Measurements from ENCODE around the gene ZNF296. TPM values are rescaled to one million over a fixed set of nuclear protein-coding genes. Genes with fewer than 3 reads are reported as not detected.

ZNF296 gene
- total RNA-seq, 6 experiments from 2014 or later, result 0.16 to 0.47 (median 0.35) TPM; not detected in 1

GRCh38 chr19:45059258-45059965, 16.9 kb downstream of the ZNF296 start:
- Histone ChIP-seq H3K4me3 (no peak overlapping the region), H3K9me3 (no peaks in the 10 kb centered on the region), H3K27ac (no peak overlapping the region), H3K27me3 (no peaks in the 10 kb centered on the region), H3K4me1 (no peaks in the 10 kb centered on the region), H3K36me3 (peaks cover 25 to 96% (median 49%) of the 10 kb centered on the region in 4 donors)
- 40% methylated on average over 3 of the region's 16 CpGs for WGBS (ENCODE audit: insufficient coverage, low coverage, low lambda C conversion rate, missing lambda C conversion rate)
- ATAC-seq (peak; percentile 78 to 94 (median 88)), DNase-seq (peak; percentile 73 to 80 (median 74))
- intact Hi-C loops (cut with DNase I), result loop anchor here in 1 of 2 donors (5.0 kb wide), 1 partner anchor 37 kb away; no protein-coding TSS in a partner anchor
- TF ChIP-seq CTCF (IDR thresholded peaks at IDR 0.05), result peak; percentile 86 to 93 (median 89)
- no peak for TF ChIP-seq POLR2A (IDR thresholded peaks at IDR 0.05)

GRCh38 chr19:45058622-45059159, 17.6 kb downstream of the ZNF296 start:
- Histone ChIP-seq H3K27ac (no peak overlapping the region), H3K36me3 (peaks cover 25 to 96% (median 48%) of the 10 kb centered on the region in 4 donors), H3K27me3 (no peaks in the 10 kb centered on the region), H3K9me3 (no peaks in the 10 kb centered on the region), H3K4me3 (no peak overlapping the region), H3K4me1 (no peaks in the 10 kb centered on the region)
- 82% methylated on average over 14 of the region's 14 CpGs for WGBS (ENCODE audit: insufficient coverage, low coverage, low lambda C conversion rate, missing lambda C conversion rate)
- DNase-seq (no peak), ATAC-seq (peak in 1 of 4 donors; percentile 20)
- TF ChIP-seq POLR2A (IDR thresholded peaks at IDR 0.05) (no peak), CTCF (IDR thresholded peaks at IDR 0.05) (no peak)
- intact Hi-C loops (cut with DNase I), result loop anchor here in 1 of 2 donors (5.0 kb wide), 1 partner anchor 36 kb away; no protein-coding TSS in a partner anchor

- TF ChIP-seq CTCF (IDR thresholded peaks at IDR 0.05), result no peak
- TF ChIP-seq POLR2A (IDR thresholded peaks at IDR 0.05), result no peak
- no peaks in the 10 kb centered on the region for H3K4me1 ChIP-seq
- no peaks in the 10 kb centered on the region for H3K9me3 ChIP-seq
- H3K4me3 ChIP-seq, result no peak overlapping the region
- intact Hi-C loops (cut with DNase I), result loop anchor here in 1 of 2 donors (5.0 kb wide), 1 partner anchor 35 kb away; no protein-coding TSS in a partner anchor
- ATAC-seq, result peak in 1 of 4 donors; percentile 9
- H3K27me3 ChIP-seq, result no peaks in the 10 kb centered on the region
- H3K36me3 ChIP-seq, result peaks cover 24 to 92% (median 51%) of the 10 kb centered on the region in 4 donors
- no peak overlapping the region for H3K27ac ChIP-seq
- DNase-seq, result no peak
- WGBS (ENCODE audit: insufficient coverage, low coverage, low lambda C conversion rate, missing lambda C conversion rate), result 100% methylated on average over 1 of the region's 9 CpGs
Observed at GRCh38 chr19:45057444-45057843, 18.8 kb downstream of the ZNF296 start.

- intact Hi-C loops (cut with DNase I), result loop anchor here in 1 of 2 donors (5.0 kb wide), 1 partner anchor 35 kb away; no protein-coding TSS in a partner anchor
- DNase-seq, result no peak
- peaks cover 27 to 92% (median 54%) of the 10 kb centered on the region in 4 donors for H3K36me3 ChIP-seq
- no peaks in the 10 kb centered on the region for H3K9me3 ChIP-seq
- H3K27me3 ChIP-seq, result no peaks in the 10 kb centered on the region
- H3K27ac ChIP-seq, result no peak overlapping the region
- TF ChIP-seq CTCF (IDR thresholded peaks at IDR 0.05), result no peak
- TF ChIP-seq POLR2A (IDR thresholded peaks at IDR 0.05), result no peak
- WGBS (ENCODE audit: insufficient coverage, low coverage, low lambda C conversion rate, missing lambda C conversion rate), result 83% methylated on average over 4 of the region's 8 CpGs
- no peak overlapping the region for H3K4me3 ChIP-seq
- no peak for ATAC-seq
- H3K4me1 ChIP-seq, result no peaks in the 10 kb centered on the region
Observed at GRCh38 chr19:45056831-45057230, 19.4 kb downstream of the ZNF296 start.
